Trophoblast cell (in vitro differentiated cells and primary cell): ENCODE data around the gene MRFAP1.
"Not testable (repeated sequence)": the region's sequence is repeated elsewhere in the genome, so short reads cannot be mapped to it uniquely, and the experiment has no call there.

Source experiments
- DNase-seq, 2 donors: peaks; one replicate each; pipeline ENCODE4 v3.0.0-alpha.2; 2016
- H2AFZ ChIP-seq: 2 replicates; pipeline ENCODE4 v1.6.1; 2013; ENCODE audit warnings: low read length, moderate library complexity, mild to moderate bottlenecking; ENCODE audit not compliant: insufficient read depth, poor library complexity
- H2AK5ac ChIP-seq: 2 replicates; pipeline ENCODE4 v1.6.1; 2013; ENCODE audit warnings: mild to moderate bottlenecking, low read length
- H2BK120ac ChIP-seq: 2 replicates; pipeline ENCODE4 v1.6.1; 2013; ENCODE audit warnings: low read length, mild to moderate bottlenecking, moderate library complexity; ENCODE audit not compliant: insufficient read depth, poor library complexity
- H2BK12ac ChIP-seq: 2 replicates; pipeline ENCODE4 v1.6.1; 2013; ENCODE audit warnings: mild to moderate bottlenecking, low read length, moderate library complexity
- H2BK5ac ChIP-seq: 2 replicates; pipeline ENCODE4 v1.6.1; 2013; ENCODE audit warnings: low read length, low read depth, moderate library complexity, mild to moderate bottlenecking; ENCODE audit not compliant: poor library complexity
- H3K14ac ChIP-seq: 2 replicates; pipeline ENCODE4 v1.6.1; 2013; ENCODE audit warnings: mild to moderate bottlenecking, low read length
- H3K18ac ChIP-seq: 2 replicates; pipeline ENCODE4 v1.6.1; 2013; ENCODE audit warnings: mild to moderate bottlenecking, low read length
- H3K23ac ChIP-seq: 2 replicates; pipeline ENCODE4 v1.6.1; 2013; ENCODE audit warnings: low read length
- H3K27ac ChIP-seq: 2 replicates; pipeline ENCODE4 v1.5.1; 2013; ENCODE audit warnings: low read depth, mild to moderate bottlenecking, inconsistent platforms, low read length, moderate library complexity
- H3K27me3 ChIP-seq: 2 replicates; pipeline ENCODE4 v1.6.1; 2013; ENCODE audit warnings: inconsistent platforms, mild to moderate bottlenecking, low read length, moderate library complexity; ENCODE audit not compliant: insufficient read depth
- H3K36me3 ChIP-seq, 2 experiments: 1 replicate in 1 of 2; 2 replicates in 1 of 2; pipeline ENCODE4 v1.6.1; 2013; ENCODE audit warnings: low read length in 2 of 2, mild to moderate bottlenecking in 2 of 2, moderate library complexity in 1 of 2; ENCODE audit not compliant: insufficient read depth in 2 of 2, control insufficient read depth in 1 of 2
- H3K4ac ChIP-seq: 2 replicates; pipeline ENCODE4 v1.6.1; 2013; ENCODE audit warnings: low read depth, mild to moderate bottlenecking, low read length, moderate library complexity
- H3K4me1 ChIP-seq, 2 experiments: 1 replicate in 1 of 2; 2 replicates in 1 of 2; pipeline ENCODE4 v1.6.1; 2013; ENCODE audit warnings: low read length in 2 of 2, mild to moderate bottlenecking in 2 of 2, moderate library complexity in 1 of 2; ENCODE audit not compliant: insufficient read depth in 2 of 2, control insufficient read depth in 1 of 2
- H3K4me2 ChIP-seq: 2 replicates; pipeline ENCODE4 v1.6.1; 2013; ENCODE audit warnings: inconsistent platforms, mild to moderate bottlenecking, low read length, moderate library complexity
- H3K4me3 ChIP-seq: 2 replicates; pipeline ENCODE4 v1.5.1; 2013; ENCODE audit warnings: mild to moderate bottlenecking, low read depth, low read length, inconsistent platforms
- H3K79me1 ChIP-seq: one replicate; pipeline ENCODE4 v1.6.1; 2013; ENCODE audit warnings: low read length
- H3K79me2 ChIP-seq: 2 replicates; pipeline ENCODE4 v1.6.1; 2013; ENCODE audit warnings: low read length, mild to moderate bottlenecking; ENCODE audit not compliant: control insufficient read depth, insufficient read depth, poor library complexity
- H3K9ac ChIP-seq: 2 replicates; pipeline ENCODE4 v1.6.1; 2013; ENCODE audit warnings: mild to moderate bottlenecking, low read length
- H3K9me3 ChIP-seq: 2 replicates; pipeline ENCODE4 v1.6.1; 2013; ENCODE audit warnings: low read depth, mild to moderate bottlenecking, control low read depth, inconsistent platforms, low read length; ENCODE audit not compliant: insufficient read depth
- H4K12ac ChIP-seq: 2 replicates; pipeline ENCODE4 v1.6.1; 2013; ENCODE audit warnings: low read depth, mild to moderate bottlenecking, low read length, moderate library complexity
- H4K8ac ChIP-seq: 2 replicates; pipeline ENCODE4 v1.6.1; 2013; ENCODE audit warnings: low read depth, mild to moderate bottlenecking, low read length, moderate library complexity
- H4K91ac ChIP-seq: one replicate; pipeline ENCODE4 v1.6.1; 2013; ENCODE audit warnings: low read depth, mild to moderate bottlenecking, low read length, moderate library complexity
- WGBS: extraction: QIAGEN DNeasy Blood & Tissue Kit; methylation state at CpG from one replicate; pipeline ENCODE4 v1.1.7; 2013; ENCODE audit warnings: missing lambda C conversion rate; ENCODE audit not compliant: insufficient read length, insufficient coverage; ENCODE audit errors: extremely low coverage; 5-methylcytosine and 5-hydroxymethylcytosine counted together

The MRFAP1 gene

GRCh38 chr4:6655291-6655690 is 14.8 kb downstream of the MRFAP1 start:
- H2BK120ac ChIP-seq, H3K27me3 ChIP-seq, H4K8ac ChIP-seq, H4K12ac ChIP-seq, H3K23ac ChIP-seq, H3K14ac ChIP-seq, DNase-seq, H3K27ac ChIP-seq, H3K18ac ChIP-seq, H3K36me3 ChIP-seq, H3K79me2 ChIP-seq, H3K4me2 ChIP-seq, H3K4me1 ChIP-seq, H4K91ac ChIP-seq, H3K79me1 ChIP-seq, H2BK12ac ChIP-seq, H3K9me3 ChIP-seq, H3K9ac ChIP-seq, H3K4ac ChIP-seq, H2BK5ac ChIP-seq, H3K4me3 ChIP-seq, H2AK5ac ChIP-seq, H2AFZ ChIP-seq: not testable (repeated sequence)
- WGBS = no CpG with 5 or more reads among the region's 2 CpGs

- Histone ChIP-seq H3K9me3 (no peaks in the 10 kb centered on the region), H4K91ac (no peak overlapping the region), H4K8ac (no peak overlapping the region), H3K36me3 (no peaks in the 10 kb centered on the region), H2AFZ (no peak overlapping the region), H3K18ac (no peak overlapping the region), H3K79me2 (no peaks in the 10 kb centered on the region), H3K79me1 (no peaks in the 10 kb centered on the region), H3K14ac (no peak overlapping the region), H4K12ac (no peak overlapping the region), H2BK120ac (no peak overlapping the region), H3K4me2 (no peak overlapping the region), H2AK5ac (no peak overlapping the region), H2BK12ac (no peak overlapping the region), H3K4me3 (no peak overlapping the region), H3K23ac (no peak overlapping the region), H3K27ac (no peak overlapping the region), H3K9ac (no peak overlapping the region), H2BK5ac (no peak overlapping the region), H3K27me3 (peaks cover 4% of the 10 kb centered on the region), H3K4me1 (no peaks in the 10 kb centered on the region), H3K4ac (no peak overlapping the region)
- no peak for DNase-seq
- WGBS = no CpG with 5 or more reads among the region's 5 CpGs
Measured at GRCh38 chr4:6655924-6656323, 15.4 kb downstream of the MRFAP1 start.

GRCh38 chr4:6657242-6658208 is 17.0 kb downstream of the MRFAP1 start:
- Histone ChIP-seq H3K18ac (no peak overlapping the region), H3K4ac (no peak overlapping the region), H3K9me3 (no peaks in the 10 kb centered on the region), H4K8ac (no peak overlapping the region), H3K27me3 (peaks cover 4% of the 10 kb centered on the region), H2AFZ (no peak overlapping the region), H3K9ac (no peak overlapping the region), H3K79me2 (no peaks in the 10 kb centered on the region), H2BK12ac (no peak overlapping the region), H4K91ac (no peak overlapping the region), H3K79me1 (no peaks in the 10 kb centered on the region), H2AK5ac (no peak overlapping the region), H2BK5ac (no peak overlapping the region), H3K4me3 (no peak overlapping the region), H3K23ac (no peak overlapping the region), H2BK120ac (no peak overlapping the region), H3K14ac (no peak overlapping the region), H4K12ac (no peak overlapping the region), H3K4me2 (no peak overlapping the region), H3K4me1 (no peaks in the 10 kb centered on the region), H3K36me3 (no peaks in the 10 kb centered on the region), H3K27ac (no peak overlapping the region)
- DNase-seq = no peak
- WGBS = no CpG with 5 or more reads among the region's 65 CpGs

- H2AFZ ChIP-seq = no peak overlapping the region
- WGBS = no CpG with 5 or more reads among the region's 7 CpGs
Measured at GRCh38 chr4:6658209-6658595, 17.7 kb downstream of the MRFAP1 start.

More at GRCh38 chr4:6658209-6658595, 17.7 kb downstream of the MRFAP1 start:
- H3K79me2 ChIP-seq = no peaks in the 10 kb centered on the region
- H3K4ac ChIP-seq = no peak overlapping the region
- no peak overlapping the region for H4K91ac ChIP-seq
- H3K4me1 ChIP-seq = no peaks in the 10 kb centered on the region
- no peak overlapping the region for H3K4me2 ChIP-seq
- no peak overlapping the region for H3K4me3 ChIP-seq
- no peak overlapping the region for H2BK12ac ChIP-seq
- H3K9me3 ChIP-seq = no peaks in the 10 kb centered on the region
- DNase-seq = no peak
- H2BK120ac ChIP-seq = no peak overlapping the region
- H3K9ac ChIP-seq = no peak overlapping the region
- no peak overlapping the region for H3K23ac ChIP-seq
- no peak overlapping the region for H2AK5ac ChIP-seq
- H3K79me1 ChIP-seq = no peaks in the 10 kb centered on the region
- H3K14ac ChIP-seq = no peak overlapping the region
- H2BK5ac ChIP-seq = no peak overlapping the region
- H4K12ac ChIP-seq = no peak overlapping the region
- peaks cover 8% of the 10 kb centered on the region for H3K27me3 ChIP-seq
- no peak overlapping the region for H4K8ac ChIP-seq
- H3K36me3 ChIP-seq = no peaks in the 10 kb centered on the region
- no peak overlapping the region for H3K27ac ChIP-seq
- no peak overlapping the region for H3K18ac ChIP-seq
